GM18520 (cell line): ENCODE results near the gene ATXN1.
"Not testable (repeated sequence)": the region's sequence is repeated elsewhere in the genome, so short reads cannot be mapped to it uniquely, and the experiment has no call there.

ENCODE experiments used
- ATAC-seq: cut with Tn5 transposase; IDR thresholded peaks from one replicate; pipeline ENCODE4 v1.9.1; 2021; ENCODE audit not compliant: unreplicated experiment

The ATXN1 gene

DNA sequence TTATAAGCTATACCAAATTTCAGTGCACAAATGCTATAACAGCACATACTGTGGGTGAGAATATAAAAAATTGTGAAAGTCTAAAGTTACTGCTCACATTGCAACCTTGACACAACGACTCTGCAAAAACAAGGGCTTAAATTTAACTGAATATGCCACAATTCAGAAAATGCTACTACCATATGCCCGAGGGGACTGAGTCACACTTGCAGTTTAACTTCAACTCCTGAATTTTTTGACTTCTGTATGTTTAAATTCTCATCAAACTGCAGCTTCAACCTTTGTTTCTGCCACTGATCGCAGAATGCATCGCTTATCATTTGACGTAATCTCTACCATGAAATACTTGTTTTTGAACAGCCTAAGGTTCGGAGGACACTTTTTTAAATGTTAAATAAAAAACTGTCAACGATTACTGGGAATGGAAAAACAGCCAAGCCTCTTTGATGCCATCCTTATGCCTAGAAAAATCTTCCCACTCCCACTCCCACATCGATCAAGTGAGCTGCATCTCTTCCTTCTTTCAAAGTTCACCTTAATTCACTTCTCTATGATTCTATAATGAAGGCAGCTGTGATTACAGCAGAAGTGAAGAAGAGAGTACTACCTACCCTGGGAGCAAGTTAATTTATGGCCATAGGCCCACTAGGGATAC, 136.5 kb downstream of the ATXN1 start:
- no peak for ATAC-seq

GRCh38 chr6:16623731-16624130, 137.5 kb downstream of the ATXN1 start:
- no peak for ATAC-seq

DNA sequence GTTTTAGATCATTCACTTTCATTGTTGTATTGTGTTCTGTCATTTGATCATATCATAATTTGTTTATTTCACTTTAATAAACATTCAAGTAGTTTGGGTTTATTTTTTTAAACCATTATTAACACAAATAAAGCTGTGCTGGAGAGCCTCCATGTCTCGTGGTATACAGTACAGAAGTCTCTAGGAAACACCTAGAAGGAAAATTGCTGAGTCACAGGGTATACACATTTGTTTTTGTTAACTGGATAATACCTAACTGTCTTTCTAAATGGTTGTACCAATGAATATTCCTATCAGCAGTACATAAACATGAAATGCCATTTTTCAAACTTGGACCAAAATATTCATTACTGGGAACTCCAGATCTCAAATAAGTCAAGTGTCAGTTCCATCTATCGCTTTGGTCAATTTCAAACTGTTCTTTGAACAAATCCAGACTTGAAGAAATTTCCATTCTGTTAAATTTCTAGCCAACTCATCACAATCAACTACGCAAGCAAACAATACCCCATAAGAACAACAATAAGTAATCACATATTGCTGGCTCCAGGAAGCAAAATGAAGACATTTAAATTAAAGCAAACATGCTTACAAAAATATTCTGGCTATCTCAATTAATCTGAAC, 138.1 kb downstream of the ATXN1 start:
- no peak for ATAC-seq

DNA sequence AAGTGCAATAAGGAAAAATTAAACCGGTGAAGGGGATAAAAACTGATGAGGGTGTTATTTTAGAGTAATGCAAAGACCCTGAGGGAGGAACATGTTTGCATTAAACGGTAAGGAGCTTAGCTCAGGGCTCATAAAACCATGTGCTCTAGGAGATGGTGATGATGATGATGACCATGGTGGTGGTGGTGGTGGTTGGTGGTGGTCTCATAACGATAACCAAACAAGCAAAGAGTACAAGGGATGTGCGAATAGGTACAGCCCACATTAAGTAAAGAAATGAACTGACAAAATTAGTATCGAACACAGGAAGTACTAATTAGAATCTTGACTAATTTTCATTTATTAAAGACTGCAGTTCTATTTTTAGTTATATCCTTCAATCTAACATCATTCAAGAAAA, 139.1 kb downstream of the ATXN1 start:
- no peak for ATAC-seq

- no peak for ATAC-seq
Measured at GRCh38 chr6:16621002-16621401, 140.3 kb downstream of the ATXN1 start.

DNA sequence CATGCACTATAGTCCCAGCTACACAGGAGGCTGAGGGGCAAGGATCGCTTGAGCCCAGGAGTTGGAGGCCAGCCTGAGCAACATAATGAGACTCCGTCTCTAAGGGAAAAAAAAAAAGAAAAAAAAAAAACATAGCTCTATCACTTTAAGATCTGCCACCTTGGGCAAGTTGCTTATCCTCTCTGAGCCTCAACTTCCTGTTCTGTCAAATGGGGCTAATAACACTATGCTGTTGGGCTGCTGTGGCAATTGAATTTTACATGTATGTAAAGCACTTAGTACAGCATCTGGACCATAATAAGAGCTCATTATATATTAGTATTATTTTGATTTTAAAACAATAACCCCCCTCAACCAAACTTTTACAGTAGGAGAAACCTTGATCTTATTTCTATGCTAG, 141.5 kb downstream of the ATXN1 start:
- ATAC-seq, result no peak

- no peak for ATAC-seq
Measured at GRCh38 chr6:16618962-16619361, 142.3 kb downstream of the ATXN1 start.

DNA sequence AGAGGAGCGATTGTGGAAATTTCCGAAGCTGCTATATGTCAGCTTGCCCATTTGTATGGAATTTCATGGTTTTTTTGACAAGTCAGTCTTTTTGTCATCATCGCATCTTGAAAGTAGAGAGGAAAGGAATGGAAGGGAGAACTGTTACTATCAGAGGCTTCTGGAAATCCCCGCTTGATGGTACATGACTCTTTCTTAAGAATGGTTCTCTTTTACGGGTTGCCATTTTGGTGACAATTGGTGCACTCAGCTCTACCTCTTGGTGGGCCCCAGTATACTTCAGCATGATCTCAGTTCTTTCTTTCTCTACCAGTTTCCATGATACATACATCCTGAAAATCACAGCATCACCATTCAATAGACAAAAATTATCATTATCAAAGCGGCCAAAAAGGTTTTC, 146.0 kb downstream of the ATXN1 start:
- not testable (repeated sequence) for ATAC-seq

- ATAC-seq, result not testable (repeated sequence)
Measured at GRCh38 chr6:16614143-16614542, 147.1 kb downstream of the ATXN1 start.

GRCh38 chr6:16613504-16613903, 147.8 kb downstream of the ATXN1 start:
- not testable (repeated sequence) for ATAC-seq

DNA sequence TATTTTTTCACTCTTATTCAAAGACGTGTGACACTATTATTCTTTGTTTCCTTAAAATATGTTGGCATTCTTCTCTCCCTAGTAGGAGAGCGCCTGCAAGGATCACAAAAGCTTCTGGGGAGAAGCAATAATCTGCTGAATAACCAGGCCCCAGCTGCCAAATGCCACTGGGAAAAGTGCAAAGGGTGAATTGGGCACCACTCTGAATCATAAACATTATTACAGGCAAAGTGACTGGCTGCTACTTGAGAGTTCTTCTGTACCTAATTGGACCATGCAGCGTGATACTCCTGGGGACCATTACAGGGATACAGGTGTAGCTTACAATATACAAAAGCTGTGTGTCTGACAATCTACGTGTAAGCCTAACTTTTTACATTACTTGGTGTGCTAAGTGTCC, 152.8 kb downstream of the ATXN1 start:
- no peak for ATAC-seq

GRCh38 chr6:16602035-16602434, 159.2 kb downstream of the ATXN1 start:
- peak; percentile 90 for ATAC-seq

- no peak for ATAC-seq
Measured at GRCh38 chr6:16600701-16601100, 160.6 kb downstream of the ATXN1 start.

DNA sequence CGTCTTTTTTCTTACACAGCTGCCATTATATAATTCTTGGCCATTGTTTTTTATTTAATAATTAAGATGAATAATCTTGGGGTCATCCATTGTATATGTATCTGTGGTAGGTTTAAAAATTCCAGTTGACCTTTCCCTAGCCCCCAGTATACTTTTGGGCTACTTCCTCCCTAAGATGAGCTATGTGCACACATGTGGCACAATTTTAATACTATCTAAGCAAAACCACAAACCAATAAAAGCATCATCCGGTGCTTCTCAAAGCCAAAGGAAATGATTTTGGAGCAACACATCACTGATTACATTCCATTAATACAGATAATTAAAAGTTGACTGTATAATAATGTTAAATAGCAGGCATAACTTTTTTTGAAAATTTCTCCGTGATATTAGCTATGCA, 161.2 kb downstream of the ATXN1 start:
- ATAC-seq, result no peak

DNA sequence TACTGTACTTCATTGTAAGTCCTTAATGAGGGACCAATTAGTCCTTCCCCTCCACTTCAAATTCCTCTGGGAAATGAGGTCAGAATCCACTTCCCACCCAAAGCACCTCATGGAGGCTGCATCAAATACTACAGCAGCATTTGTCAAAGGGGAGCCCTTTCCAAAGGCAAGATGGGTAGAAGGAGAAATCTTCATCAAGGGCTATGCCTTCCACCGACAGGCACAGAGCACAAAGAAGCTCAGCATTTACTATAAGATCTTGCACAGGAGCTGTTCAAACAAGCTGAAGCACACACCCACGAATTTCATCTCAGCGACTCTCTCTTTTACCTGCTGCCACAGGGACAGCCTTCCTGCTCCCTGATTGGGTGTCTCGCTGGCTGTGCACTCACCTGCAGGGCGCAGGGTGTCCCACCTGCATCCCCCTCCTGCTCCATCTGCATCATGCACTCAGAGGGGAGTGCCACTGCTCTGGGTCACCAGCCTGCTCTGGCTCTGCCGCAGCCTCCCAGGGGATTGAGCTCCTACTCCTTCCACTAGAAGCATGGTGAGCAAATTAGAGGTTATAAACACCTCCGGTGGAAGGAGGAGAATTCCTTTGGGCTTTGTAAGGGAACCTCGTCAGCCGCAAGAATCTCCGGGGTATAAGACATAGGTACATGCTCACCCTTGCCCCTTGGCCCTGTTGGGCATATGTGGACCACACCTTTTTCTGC, 164.5 kb downstream of the ATXN1 start:
- ATAC-seq, result no peak

GRCh38 chr6:16595514-16596120, 165.6 kb downstream of the ATXN1 start:
- no peak for ATAC-seq

DNA sequence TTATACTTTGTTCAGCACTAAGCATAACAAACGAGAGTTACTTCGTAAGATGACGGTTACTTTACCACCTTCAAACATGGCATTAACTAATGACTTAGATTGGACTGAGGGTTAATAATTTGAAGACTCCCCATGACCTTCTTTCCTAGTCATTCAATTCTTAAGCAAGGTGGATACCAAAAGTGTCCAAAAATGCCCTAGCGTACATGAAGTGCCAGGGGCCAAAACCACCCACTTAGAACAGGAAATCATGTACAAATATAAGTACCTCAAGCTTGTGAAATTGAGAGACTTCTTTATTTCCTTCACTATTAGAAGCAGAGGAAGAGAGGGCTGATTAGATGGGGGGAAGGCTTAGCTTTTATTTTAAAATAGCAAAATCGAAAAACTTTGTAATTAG, 166.4 kb downstream of the ATXN1 start:
- no peak for ATAC-seq

DNA sequence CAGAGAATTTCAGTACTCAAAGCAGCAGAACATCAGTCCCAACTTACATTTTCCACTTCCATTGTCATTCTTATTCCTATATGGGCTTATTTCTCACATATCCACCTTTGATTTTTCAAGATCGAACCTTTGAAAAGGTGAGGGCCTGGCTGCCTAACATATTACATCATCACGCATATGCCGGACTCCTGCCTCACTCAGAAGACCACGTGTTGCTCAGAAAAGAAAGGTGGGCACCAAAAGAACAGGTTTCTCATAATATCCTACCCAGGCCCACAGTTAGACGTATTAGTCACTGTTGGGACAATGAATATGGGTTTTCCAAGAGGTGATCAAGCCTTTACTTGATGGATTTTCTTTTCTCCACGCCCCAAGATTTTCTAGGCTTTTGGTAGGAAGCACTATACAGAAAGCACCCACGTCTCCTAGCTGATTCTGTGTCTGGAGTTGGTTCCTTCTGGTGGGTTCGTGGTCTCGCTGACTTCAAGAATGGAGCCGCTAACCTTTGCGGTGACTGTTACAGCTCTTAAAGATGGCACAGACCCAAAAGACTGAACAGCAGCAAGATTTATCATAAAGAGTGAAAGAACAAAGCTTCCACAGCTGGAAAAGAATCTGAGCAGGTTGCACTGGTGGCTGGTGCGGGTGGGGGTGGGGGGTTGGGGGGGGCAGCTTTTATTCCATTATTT, 168.9 kb downstream of the ATXN1 start:
- no peak for ATAC-seq

GRCh38 chr6:16591396-16592222, 169.7 kb downstream of the ATXN1 start:
- ATAC-seq, result peak; percentile 51

DNA sequence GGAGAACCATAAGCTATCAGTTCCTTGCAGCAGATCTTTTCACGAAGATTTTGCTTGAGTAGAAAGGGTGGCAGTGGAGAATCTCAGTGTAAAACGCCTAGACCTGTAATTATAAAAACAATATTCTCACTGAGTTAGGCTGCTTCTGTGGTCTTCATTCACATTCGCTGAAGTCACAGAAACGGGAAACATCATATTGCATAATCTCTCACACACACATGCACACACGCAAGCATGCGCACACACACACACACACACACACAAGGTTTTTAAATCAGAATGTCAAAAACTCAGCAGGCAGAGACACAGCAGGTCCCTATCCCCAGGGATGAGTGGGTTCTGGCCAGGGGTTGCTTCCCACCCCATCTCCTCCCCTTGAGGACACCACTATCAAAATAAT, 175.5 kb downstream of the ATXN1 start:
- no peak for ATAC-seq
